Activated CD8-positive, alpha-beta memory T cell treated with anti-CD3 and anti-CD28 coated beads, Interleukin-2, amount 50 U/mL, for 48 hours (primary cell): ENCODE data around the gene BCKDK.
A peak's percentile ranks its signal among the peaks of the same experiment; 100 is the strongest.
"Not testable (repeated sequence)": the region's sequence is repeated elsewhere in the genome, so short reads cannot be mapped to it uniquely, and the experiment has no call there.

Experiments
- DNase-seq: peaks from one replicate; pipeline ENCODE4 v3.0.0-alpha.2; 2020

BCKDK gene

DNA sequence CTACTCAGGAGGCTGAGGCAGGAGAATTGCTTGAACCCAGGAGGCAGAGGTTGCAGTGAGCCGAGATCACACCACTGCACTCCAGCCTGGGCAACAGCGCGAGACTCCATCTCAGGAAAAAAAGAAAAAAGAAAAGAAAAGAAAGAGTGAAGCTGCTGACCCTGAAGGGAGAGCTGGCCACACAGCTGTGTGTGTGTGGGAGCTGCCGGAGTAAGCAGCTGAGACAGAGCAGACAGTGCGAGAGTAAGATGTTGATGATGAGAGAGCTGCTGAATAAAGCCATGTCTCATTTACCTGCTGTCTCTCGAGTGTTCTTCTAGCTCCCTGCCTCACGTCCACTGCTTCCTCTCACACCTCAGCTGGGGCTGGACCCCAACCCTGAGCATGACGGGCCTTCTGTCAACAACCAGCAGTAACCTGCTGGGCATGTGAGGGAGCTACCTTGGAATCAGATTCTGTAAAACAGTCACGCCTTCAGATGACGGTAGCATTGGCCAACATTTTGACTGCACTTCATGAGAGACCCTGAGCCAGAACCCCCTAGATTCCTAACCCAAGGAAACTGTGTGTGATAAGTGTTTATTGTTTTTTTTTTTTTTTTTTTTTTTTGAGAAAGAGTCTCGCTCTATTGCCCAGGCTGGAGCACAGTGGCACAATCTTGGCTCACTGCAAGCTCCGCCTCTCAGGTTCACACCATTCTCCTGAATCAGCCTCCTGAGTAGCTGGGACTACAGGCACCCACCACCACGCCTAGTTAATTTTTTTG lies 7.1 kb upstream of the BCKDK start:
- DNase-seq = not testable (repeated sequence)

DNA sequence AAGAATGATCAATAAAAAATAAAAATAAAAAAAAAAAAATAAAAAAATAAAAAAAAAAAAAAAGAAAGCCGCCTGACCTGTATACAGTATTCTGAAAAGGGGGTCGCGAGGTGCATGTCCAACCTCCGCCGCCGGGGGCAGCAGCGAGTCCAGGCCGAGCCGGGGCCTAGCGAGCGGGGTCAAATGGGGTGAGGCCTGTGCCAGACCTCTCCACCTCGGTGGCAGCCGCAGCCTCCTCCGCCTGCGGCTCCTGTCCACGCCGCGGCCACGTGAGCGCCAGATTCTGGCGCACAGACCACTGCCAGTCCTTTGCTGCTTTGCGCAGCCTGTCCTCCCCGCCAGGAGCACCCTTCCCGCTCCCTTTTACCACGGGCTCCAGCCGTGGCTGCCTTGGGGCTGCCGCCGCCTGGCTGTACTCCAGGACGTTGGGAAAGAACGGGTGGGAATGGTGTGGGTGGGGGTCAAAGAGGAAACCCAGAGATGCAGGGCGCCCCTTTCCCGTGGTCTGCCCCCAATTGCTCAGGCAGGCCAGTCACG lies 2.4 kb upstream of the BCKDK start:
- DNase-seq = peak; percentile 98

DNA sequence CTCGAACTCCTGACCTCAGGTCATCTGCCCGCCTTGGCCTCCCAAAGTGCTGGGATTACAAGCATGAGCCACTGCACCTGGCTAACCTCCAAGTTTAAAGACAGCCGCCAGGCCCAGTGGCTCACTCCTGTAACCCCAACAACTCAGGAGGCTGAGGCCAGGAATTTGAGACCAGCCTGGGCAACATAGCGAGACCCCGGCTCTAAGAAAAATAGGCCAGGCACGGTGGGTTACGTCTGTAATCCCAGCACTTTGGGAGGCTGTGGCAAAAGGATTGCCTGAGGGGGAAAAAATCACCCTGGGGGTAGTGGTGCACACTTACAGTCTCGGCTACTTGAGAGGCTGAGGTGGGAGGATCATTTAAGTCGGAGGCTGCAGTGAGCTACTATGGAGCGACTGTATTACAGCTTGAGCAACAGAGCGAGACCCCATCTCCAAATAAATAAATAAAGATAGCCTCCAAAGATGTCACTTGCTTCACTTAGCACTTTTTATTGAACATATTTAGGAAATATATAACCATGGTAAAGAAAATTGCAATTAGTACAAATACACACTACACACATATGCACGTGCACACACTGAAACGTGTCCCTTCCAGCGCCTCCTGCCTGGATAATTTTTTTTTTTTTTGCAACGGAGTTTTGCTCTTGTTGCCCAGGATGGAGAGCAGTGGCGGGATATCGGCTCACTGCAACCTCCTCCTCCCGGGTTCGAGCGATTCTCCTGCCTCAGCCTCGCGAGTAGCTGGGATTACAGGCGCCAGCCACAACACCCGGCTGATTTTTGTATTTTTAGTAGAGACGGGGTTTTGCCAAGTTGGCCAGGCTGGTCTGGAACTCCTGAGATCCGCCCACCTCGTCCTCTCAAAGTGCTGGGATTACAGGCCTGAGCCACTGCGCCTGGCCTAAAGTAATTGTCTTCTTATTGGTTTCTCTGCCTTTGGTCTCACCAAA lies 1.4 kb upstream of the BCKDK start:
- DNase-seq = no peak

DNA sequence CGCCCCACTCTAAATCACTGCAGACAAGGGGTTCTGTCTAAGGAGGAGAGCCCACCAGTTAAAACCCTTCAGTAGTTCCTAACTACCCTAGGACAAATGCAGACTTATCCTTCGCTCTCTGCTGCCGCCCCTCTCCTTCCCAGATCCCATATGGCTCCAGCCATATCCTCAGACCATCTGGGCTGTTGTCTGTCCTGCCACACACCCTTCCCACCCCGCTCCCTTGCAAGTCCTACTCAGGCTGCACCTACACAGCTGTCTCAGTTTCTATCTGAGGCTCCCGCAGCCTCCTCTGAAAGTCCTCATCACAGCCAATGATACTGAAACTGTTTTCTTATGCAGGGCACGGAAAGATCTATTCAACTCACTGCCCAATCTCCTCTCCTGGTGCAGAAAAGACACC lies 720 bp upstream of the BCKDK start:
- peak; percentile 70 for DNase-seq

DNA sequence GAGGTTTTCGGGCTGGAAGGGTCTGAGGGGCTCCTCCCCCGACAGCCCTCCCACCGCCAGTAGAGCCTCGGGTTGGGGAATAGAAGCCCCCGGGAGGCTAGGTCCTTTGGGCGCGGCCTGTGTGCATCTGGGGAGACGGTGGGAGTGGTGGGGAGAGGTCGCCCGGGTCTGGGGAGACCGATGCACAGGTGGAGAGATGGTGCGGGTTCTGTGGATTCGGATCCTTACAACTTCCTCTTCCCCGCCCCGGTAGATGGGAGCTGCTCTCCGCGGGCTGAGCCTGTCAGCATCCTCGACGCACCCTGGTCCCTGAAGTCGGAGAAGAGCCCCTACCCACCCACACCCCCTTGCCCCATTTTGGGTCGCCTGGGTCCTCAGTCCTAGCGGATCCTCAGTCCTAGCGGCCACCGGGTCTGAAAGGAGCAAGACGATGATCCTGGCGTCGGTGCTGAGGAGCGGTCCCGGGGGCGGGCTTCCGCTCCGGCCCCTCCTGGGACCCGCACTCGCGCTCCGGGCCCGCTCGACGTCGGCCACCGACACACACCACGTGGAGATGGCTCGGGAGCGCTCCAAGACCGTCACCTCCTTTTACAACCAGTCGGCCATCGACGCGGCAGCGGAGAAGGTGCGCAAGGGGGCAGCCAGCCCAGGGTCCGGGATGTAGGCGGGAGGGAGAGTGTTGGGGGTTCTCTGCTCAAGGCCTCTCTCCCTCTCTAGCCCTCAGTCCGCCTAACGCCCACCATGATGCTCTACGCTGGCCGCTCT lies 790 bp downstream of the BCKDK start:
- DNase-seq = no peak

DNA sequence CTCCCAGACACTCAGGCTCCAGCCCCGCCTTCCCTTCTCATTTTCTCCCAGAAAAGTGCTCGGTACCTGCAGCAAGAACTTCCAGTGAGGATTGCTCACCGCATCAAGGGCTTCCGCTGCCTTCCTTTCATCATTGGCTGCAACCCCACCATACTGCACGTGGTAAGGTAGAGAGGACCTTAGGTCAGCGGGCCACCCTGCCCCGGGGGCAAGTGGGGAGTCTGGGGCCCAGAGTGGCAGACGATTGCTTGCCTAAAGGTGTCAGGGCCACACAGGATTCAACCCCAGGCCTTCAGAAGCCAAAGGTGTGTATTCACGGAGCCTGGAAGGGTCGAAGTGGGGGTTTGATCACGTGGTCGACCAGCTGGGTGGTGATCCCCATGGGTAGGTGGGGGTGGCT lies 1.4 kb downstream of the BCKDK start:
- no peak for DNase-seq

DNA sequence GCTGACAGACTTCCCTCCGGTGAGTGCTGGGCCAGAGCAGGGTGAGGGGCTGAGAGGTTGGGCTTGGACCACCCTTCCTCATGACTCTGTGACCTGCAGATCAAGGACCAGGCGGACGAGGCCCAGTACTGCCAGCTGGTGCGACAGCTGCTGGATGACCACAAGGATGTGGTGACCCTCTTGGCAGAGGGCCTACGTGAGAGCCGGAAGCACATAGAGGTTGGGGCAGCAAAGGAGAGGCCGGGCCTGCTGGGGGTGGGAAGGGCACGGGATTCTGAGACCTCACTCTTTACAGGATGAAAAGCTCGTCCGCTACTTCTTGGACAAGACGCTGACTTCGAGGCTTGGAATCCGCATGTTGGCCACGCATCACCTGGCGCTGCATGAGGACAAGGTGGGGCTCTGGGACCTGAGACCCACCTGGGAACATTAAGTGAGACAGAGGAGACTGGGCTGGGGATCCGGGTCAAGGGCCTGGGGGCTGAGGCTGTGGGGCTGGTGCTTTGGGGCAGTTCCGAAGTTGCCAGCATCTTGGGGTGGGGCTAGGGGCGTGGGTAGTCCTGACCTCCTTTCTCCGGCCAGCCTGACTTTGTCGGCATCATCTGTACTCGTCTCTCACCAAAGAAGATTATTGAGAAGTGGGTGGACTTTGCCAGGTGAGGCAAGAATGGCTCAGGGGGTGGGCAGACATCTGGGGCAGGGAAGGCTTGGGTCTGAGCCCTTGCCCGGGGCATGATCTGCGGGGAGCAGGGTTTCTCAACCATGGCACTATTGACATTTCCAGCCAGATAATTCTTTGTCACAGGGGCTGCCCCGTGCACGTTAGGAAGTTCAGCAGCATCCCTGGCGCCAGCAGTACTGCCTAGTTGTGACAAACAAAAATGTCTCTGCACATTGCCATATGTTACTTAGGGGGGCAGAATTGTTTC lies 2.2 kb downstream of the BCKDK start:
- no peak for DNase-seq

DNA sequence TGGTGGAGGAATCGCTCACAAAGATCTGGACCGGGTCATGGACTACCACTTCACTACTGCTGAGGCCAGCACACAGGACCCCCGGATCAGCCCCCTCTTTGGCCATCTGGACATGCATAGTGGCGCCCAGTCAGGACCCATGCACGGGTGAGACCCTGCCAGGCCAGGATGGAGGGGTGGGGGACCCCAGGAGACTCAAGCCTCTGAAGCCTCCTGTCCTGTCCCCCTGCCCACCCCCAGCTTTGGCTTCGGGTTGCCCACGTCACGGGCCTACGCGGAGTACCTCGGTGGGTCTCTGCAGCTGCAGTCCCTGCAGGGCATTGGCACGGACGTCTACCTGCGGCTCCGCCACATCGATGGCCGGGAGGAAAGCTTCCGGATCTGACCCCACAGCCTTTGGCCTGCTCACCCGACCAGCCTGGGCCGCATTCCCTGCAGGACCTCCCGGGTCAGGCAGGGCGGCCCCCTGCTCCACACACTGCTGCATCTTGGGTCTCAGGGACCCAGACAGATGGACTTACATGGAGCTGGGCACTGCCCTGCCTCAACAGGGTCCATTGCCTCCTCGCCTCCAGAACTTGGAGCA lies 3.8 kb downstream of the BCKDK start:
- DNase-seq = no peak

DNA sequence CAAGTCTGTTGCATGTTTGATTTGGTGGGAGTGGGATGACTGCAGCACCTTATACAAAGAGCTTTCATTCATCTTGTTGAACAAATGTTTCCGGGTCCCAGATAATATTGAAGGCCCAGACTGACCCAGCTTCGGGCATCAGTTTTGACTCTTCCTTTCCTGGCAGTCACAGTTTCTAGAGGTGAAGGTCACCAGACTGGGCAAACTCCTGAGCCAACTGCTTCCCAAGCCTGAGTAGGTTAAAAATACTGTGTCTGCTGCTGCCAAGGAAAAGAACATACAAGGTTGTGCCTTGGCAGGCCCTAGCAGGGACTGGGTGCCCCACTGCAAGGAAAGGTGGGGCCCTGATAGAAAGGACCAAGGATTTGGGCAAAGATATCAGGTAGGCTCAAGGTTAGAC lies 4.5 kb downstream of the BCKDK start:
- no peak for DNase-seq

DNA sequence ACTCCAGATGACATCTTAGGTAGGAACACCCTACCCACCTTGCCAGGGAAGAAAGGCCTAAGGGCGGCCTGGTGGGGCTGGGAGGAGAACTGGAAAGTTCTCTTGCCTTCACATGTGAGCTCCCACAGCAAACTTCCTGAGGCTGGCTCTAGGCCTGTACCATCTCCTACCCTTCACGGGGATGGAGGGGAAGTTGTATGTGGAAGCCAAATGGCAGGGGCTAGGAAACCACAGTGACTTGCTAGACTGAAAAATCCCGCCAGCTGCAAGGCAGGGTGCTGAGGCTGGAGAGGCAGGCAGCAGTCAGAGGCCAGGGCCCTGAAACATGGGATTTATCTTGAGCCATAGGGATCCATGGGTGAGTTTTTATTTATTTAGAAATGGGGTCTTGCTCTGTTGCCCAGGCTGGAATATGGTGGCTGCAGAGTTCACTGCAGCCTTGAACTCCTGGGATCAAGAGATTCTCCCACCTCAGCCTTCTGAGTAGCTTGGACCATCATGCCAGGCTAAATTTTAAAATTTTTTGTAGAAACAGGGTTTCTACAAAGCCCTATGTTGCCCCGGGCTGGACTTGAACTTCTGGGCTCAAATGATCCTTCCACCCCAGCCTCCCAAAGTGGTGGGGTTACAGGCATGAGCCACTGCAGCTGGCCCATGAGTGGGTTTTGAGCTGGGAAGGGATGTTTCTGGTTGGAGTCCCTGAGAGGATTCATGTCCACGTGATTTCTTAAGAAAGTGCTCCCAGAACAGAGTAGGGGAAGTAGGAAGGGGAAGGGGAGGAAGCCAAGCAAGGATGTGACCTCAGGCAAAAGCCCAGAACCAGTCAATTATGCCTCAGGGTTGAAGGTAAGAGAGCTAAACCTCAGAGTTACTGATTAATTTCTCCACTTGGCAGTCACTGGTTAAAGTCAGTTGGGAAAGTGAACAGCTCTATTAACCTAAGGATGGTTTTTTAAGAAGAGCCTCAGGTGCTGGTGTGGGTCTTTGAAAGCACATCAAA lies 5.2 kb downstream of the BCKDK start:
- DNase-seq = no peak

DNA sequence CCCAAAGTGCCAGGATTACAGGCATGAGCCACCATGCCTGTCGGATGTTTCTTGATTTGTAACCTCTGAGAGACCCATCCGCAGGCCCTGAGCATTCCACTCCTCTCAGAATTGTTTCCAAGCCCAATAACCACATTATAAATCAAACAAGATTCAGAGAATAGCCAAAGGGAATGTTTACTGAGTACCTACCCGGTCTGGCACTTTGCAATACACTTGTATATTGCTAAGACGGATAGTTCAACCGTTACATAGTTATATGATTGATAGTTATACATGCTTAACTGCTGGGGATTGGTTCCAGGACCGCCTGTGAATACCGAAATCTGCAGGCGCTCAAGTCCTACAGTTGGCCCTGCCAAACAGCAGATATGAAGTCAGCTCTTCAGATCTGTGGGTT lies 6.3 kb downstream of the BCKDK start:
- no peak for DNase-seq

DNA sequence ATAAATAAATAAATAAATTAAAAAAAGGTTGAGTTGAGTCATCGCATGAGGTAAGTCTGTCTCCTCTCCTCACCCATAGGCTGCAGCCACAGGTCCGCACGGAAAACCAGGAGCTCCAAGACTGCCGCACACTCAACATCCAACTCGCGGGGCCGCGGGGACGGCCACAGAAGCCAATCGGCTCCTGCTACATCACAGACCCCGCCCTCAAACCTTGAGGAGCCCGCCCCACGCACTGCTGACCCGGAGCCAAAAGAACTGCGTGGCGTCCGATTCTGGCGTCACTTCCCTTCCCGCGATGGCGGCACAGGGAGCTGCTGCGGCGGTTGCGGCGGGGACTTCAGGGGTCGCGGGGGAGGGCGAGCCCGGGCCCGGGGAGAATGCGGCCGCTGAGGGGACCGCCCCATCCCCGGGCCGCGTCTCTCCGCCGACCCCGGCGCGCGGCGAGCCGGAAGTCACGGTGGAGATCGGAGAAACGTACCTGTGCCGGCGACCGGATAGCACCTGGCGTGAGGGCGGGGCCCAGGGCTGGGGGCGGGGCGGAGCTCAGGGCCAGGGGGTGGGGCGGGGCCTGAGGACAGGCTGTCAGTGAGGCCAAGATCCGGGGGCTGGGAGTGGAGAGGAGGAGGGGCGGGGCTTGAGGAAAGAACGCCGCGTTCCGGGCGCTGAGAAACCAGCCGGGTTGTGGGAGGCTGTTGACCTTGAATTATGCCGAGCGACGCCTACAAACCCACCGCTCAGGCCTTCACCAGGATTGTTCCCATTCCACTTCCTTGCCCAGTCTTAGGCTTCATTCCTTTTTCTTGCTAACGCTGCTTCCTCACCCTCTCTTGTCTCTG lies 9.4 kb downstream of the BCKDK start, which contains the start of gene KAT8:
TSS of gene KAT8 (plus strand) at position 281 of the 839 bp plus-strand sequence. CDS start at position 299, 18 bp downstream.
- peak; percentile 97 for DNase-seq

DNA sequence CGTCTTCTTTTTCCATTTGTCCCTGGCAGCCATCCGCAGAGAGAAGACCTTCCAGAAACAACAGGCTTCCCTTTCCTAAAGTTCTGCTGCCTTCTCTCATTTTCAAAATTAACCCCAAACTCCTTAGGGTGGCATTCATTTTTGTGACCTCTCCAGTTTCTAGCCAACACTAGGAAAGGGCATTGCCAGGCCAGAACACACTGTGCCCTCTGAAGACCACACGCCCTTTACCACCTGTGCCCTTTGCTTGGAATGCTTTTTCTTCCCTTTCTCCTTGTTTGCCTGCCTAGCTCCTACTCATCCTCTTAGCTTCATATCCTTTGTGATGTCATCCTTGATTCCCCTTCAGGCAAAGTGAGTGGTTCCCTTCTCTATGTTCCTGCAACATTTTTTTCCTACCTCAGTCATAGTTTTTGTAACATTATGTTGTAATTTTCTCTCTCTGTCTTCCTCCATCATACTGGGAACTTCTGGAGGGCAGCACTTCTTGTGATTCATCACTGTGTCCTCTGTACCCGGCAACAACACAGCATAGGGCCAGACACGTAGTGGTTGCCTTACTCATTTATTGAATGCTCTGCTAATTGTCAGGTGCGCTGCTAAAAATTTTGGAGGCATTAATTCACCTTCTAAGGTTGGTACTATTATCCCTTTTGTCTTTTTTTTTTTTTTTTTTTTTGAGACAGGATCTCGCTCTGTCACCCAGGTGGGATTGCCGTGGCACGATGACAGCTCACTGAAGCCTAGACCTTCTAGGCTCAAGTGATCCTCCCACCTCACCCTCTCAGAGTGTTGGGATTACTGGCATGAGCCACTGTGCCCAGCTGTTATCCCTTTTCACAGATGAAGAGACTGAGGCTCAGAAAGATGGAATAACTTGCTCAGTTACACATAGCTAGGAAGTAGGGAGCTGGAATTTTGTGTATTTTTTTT lies 10.3 kb downstream of the BCKDK start:
- DNase-seq = no peak

DNA sequence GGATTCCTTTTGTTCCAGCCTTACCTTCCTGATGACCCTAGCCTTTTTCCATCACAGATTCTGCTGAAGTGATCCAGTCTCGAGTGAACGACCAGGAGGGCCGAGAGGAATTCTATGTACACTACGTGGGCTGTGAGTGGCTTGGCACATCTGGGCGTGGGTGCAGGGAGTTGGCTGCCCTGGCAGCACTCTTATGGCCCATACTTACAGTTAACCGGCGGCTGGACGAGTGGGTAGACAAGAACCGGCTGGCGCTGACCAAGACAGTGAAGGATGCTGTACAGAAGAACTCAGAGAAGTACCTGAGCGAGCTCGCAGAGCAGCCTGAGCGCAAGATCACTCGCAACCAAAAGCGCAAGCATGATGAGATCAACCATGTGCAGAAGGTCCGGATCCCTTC lies 11.9 kb downstream of the BCKDK start:
- no peak for DNase-seq

DNA sequence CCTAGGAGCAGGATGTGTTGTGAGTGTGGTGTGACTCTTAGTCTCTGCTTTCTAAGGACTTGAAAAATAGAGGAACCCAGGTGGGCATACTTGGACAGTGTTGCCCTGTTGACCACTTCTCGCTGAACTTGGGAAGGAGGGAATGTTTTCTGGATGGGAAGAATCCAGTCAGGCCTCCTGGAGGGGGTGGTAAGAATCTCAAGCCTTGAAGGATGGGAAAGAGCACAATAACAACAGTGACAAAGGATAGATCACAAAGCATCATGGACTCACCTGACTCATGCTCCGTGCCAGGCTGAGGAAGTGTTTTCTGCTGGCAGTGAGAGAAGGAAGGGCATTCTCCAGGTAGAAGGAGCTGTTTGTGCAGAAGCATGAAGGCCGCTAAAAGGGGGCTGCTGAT lies 17.7 kb downstream of the BCKDK start:
- DNase-seq = no peak

DNA sequence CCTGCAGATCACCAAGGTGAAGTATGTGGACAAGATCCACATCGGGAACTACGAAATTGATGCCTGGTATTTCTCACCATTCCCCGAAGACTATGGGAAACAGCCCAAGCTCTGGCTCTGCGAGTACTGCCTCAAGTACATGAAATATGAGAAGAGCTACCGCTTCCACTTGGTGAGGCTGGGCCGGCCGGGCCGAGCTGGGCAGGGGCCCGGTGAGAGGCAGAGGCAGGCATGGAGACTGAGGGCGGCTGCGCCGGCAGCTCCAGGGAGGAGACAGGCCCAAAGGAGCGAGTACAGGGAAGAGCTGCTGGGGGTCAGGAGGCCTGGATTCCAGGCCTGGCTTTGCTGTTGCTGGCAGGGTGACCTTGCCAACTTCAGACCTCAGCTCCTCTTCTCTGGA lies 19.0 kb downstream of the BCKDK start:
- no peak for DNase-seq

DNA sequence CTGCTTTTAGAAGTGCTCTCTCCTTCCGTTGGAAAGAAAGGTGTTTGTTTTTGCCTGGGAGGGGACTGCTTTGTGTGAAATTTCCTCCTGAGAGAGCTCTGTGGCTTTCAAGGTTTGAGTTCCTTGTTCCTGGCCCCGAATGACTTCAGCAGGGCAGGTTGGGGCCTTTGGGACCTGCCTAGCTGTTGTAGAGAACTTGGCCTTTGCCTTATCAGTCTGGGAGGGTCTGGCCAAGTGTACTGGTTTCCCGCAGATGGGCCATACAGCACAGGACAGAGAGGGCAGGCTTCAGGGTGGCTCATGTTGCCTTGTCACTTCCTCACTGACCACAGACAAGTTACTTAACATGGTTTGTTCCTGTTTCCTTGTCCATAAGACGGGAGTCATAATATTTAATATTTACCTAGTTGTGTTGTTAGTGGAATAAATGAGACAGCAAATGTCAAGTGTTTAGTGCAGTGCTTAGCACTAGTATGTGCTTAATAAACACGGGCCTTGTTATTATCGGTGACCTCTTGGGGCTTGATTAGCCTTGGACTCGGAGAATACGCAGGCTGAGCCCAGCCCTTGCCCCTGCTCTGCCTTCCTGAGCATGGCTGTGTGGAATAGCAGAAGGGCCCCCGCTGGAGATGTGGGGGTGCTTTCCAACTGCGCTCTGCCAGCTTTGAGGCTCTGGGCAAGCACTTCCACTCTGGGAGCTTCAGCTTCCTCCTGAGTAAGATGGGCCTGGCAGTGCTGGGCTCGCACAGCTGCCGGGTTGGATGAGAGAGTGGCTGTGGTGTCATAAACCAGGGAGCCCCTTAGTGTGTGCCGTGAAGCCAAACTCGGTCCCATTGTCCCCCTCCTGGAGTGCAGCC lies 20.8 kb downstream of the BCKDK start:
- no peak for DNase-seq
